ENCODE data around the gene CCNY.

GRCh38 chr10:35540296-35541164 is 204.2 kb downstream of the CCNY start:
- no peak for TF ChIP-seq DNMT1 (CRISPR knock-in tag; IDR thresholded peaks at IDR 0.05)
- no peak for TF ChIP-seq SIN3A (IDR thresholded peaks at IDR 0.05; ENCODE audit: borderline replicate concordance, low read depth, low read length)
- no peak for TF ChIP-seq SNAPC5 (CRISPR knock-in tag; IDR thresholded peaks at IDR 0.05; ENCODE audit: borderline replicate concordance)
- no peak for TF ChIP-seq CTCF (CRISPR knock-in tag; IDR thresholded peaks at IDR 0.05)
- TF ChIP-seq ATF6 (CRISPR knock-in tag; conservative IDR thresholded peaks at IDR 0.05) = no peak

Data from HepG2 (cell line).